H1 (cell line): ENCODE data around the gene ZNF764.
"Not testable (repeated sequence)": the region's sequence is repeated elsewhere in the genome, so short reads cannot be mapped to it uniquely, and the experiment has no call there.

Source experiments
- RAD21 ChIP-seq, 2 experiments: IDR thresholded peaks in 1 of 2; conservative IDR thresholded peaks in 1 of 2; 2 replicates each; pipeline ENCODE4 v1.6.1; 2011; ENCODE audit warnings: low read depth in 2 of 2, low read length in 2 of 2, improper control_type of control experiment in 1 of 2, inconsistent platforms in 1 of 2, mild to moderate bottlenecking in 1 of 2, moderate library complexity in 1 of 2
- TF ChIP-seq, protein P1 (sequence below), 3 experiments: IDR thresholded peaks; 1 replicate in 2 of 3; 2 replicates in 1 of 3; pipeline versions ENCODE4 v1.5.1 to v1.6.1; 2011; ENCODE audit warnings: low read length in 3 of 3, mild to moderate bottlenecking in 3 of 3, inconsistent platforms in 2 of 3, low read depth in 1 of 3, moderate library complexity in 1 of 3; ENCODE audit not compliant: insufficient read depth in 1 of 3; ENCODE audit errors: control extremely low read depth in 1 of 3

DNA sequence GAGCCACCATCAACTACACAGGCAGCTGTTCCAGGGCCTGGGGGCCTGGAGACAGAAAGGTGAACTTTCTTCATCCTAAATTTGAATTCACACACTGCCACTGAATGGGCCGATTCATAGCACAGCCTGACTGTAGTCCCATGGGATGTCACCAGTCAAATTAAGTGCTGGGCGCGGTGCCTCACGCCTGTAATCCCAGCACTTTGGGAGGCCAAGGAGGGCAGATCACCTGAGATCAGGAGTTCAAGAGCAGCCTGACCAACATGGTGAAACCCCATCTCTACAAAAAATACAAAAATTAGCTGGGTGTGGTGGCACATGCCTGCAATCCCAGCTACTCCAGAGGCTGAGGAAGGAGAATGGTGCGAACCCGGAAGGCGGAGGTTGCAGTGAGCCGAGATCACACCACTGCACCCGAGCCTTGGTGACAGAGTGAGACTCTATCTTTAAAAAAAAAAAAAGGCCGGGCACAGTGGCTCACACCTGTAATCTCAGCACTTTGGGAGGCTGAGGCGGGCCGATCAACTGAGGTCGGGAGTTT lies 18.1 kb downstream of the ZNF764 start:
- TF ChIP-seq, protein P1, sequence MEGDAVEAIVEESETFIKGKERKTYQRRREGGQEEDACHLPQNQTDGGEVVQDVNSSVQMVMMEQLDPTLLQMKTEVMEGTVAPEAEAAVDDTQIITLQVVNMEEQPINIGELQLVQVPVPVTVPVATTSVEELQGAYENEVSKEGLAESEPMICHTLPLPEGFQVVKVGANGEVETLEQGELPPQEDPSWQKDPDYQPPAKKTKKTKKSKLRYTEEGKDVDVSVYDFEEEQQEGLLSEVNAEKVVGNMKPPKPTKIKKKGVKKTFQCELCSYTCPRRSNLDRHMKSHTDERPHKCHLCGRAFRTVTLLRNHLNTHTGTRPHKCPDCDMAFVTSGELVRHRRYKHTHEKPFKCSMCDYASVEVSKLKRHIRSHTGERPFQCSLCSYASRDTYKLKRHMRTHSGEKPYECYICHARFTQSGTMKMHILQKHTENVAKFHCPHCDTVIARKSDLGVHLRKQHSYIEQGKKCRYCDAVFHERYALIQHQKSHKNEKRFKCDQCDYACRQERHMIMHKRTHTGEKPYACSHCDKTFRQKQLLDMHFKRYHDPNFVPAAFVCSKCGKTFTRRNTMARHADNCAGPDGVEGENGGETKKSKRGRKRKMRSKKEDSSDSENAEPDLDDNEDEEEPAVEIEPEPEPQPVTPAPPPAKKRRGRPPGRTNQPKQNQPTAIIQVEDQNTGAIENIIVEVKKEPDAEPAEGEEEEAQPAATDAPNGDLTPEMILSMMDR (IDR thresholded peaks at IDR 0.05; ENCODE audit: control extremely low read depth in 1 of 3, insufficient read depth in 1 of 3, low read depth in 1 of 3, low read length in 3 of 3): not testable (repeated sequence)
- not testable (repeated sequence) for TF ChIP-seq RAD21 (IDR thresholded peaks at IDR 0.05 in 1 of 2, conservative IDR thresholded peaks at IDR 0.05 in 1 of 2; ENCODE audit: low read depth in 2 of 2, low read length in 2 of 2)
